Lung (tissue), 12 donors: ENCODE data around the gene OR2A7. TPM values are rescaled to one million over a fixed set of nuclear protein-coding genes. Genes with fewer than 3 reads are reported as not detected.
A peak's percentile ranks its signal among the peaks of the same experiment; 100 is the strongest.
"Not testable (repeated sequence)": the region's sequence is repeated elsewhere in the genome, so short reads cannot be mapped to it uniquely, and the experiment has no call there.

Source experiments
- ATAC-seq: fragments of 200-7000 bp; cut with Tn5 transposase; one replicate; pipeline ENCODE4 v1.9.1; 2020; ENCODE audit warnings: moderate number of reproducible peaks; ENCODE audit not compliant: insufficient read depth, low FRiP score
- DNase-seq, 3 donors: peaks; one replicate each; pipeline ENCODE4 v3.0.0-alpha.2; 2013 to 2017
- H3K27ac ChIP-seq, 2 donors: one replicate each; pipeline ENCODE4 v1.5.1; 2013; ENCODE audit warnings: mild to moderate bottlenecking in 2 of 2, moderate library complexity in 2 of 2, control low read depth in 1 of 2, inconsistent platforms in 1 of 2, low read depth in 1 of 2, low read length in 1 of 2
- H3K27me3 ChIP-seq, 3 donors: one replicate each; pipeline ENCODE4 v1.5.1; 2013; ENCODE audit warnings: low read length in 2 of 3; ENCODE audit not compliant: control insufficient read depth in 3 of 3, insufficient read depth in 3 of 3
- H3K36me3 ChIP-seq, 4 donors: one replicate each; pipeline ENCODE4 v1.5.1; 2013; ENCODE audit warnings: low read length in 4 of 4, mild to moderate bottlenecking in 1 of 4, moderate library complexity in 1 of 4; ENCODE audit not compliant: control insufficient read depth in 4 of 4, insufficient read depth in 4 of 4
- H3K4me1 ChIP-seq, 5 donors: one replicate each; pipeline ENCODE4 v1.5.1; 2013; ENCODE audit warnings: low read length in 5 of 5, mild to moderate bottlenecking in 2 of 5, moderate library complexity in 1 of 5; ENCODE audit not compliant: control insufficient read depth in 5 of 5, insufficient read depth in 5 of 5
- H3K4me3 ChIP-seq: one replicate; pipeline ENCODE4 v1.5.1; 2013; ENCODE audit warnings: mild to moderate bottlenecking, control low read depth, moderate library complexity
- H3K9ac ChIP-seq, 2 donors: one replicate each; pipeline ENCODE4 v1.5.1; 2013; ENCODE audit warnings: low read length in 2 of 2, control low read depth in 1 of 2; ENCODE audit not compliant: insufficient read depth in 1 of 2
- H3K9me3 ChIP-seq, 4 donors: one replicate each; pipeline ENCODE4 v1.5.1; 2013; ENCODE audit warnings: low read length in 3 of 4, mild to moderate bottlenecking in 1 of 4, moderate library complexity in 1 of 4; ENCODE audit not compliant: control insufficient read depth in 4 of 4, insufficient read depth in 3 of 4
- CTCF ChIP-seq: IDR thresholded peaks from 2 replicates; pipeline ENCODE4 v1.5.1; 2012; ENCODE audit warnings: mild to moderate bottlenecking; ENCODE audit errors: control extremely low read depth, extremely low read depth
- WGBS, 2 donors: extraction: QIAGEN DNeasy Blood & Tissue Kit; methylation state at CpG; one replicate each; pipeline ENCODE4 v1.1.7; 2013; 5-methylcytosine and 5-hydroxymethylcytosine counted together
- polyA plus RNA-seq, 2 donors: library from polyadenylated mRNA; stranded (reverse); fragments of 200-250 nt; gene quantifications; one replicate each; pipeline ENCODE4 v1.2.1, GENCODE V29; 2013
- total RNA-seq, 2 donors: library from RNA; depleted of rRNA in 1 of 2; stranded (reverse); fragments of >200 nt in 1 of 2; gene quantifications; one replicate each; pipeline ENCODE4 v1.2.1, GENCODE V29; 2014 to 2021
- donor health status: control.
- donor health status: control.
- donor health status: Bipolar disorder and iron deficiency.
- donor health status: healthy.
- donor health status: DM: yes; HTN: yes; CAD: no.

OR2A7 gene
- total and polyA plus RNA-seq, 4 donors, result 1.3 to 19.5 (median 4.3) TPM

- 93 to 99% methylated on average over 4 of the region's 6 CpGs for WGBS, 2 donors
- not testable (repeated sequence) for H3K9ac ChIP-seq, H3K9me3 ChIP-seq, ATAC-seq, H3K4me3 ChIP-seq, H3K27me3 ChIP-seq, H3K4me1 ChIP-seq, DNase-seq, H3K27ac ChIP-seq, H3K36me3 ChIP-seq
These were observed 10.7 kb upstream of the OR2A7 start for GRCh38 chr7:144275281-144275680.

- not testable (repeated sequence) for ATAC-seq, H3K36me3 ChIP-seq, H3K4me1 ChIP-seq, H3K27ac ChIP-seq, DNase-seq, H3K9me3 ChIP-seq, H3K27me3 ChIP-seq, H3K4me3 ChIP-seq, H3K9ac ChIP-seq
- no CpG with 5 or more reads among the region's 19 CpGs for WGBS, 2 donors
These were observed 4.6 kb upstream of the OR2A7 start, which contains the start of gene CTAGE8 for GRCh38 chr7:144269188-144269587. Gene CTAGE8 (minus strand): TSS chr7:144269288. CDS start chr7:144269250, 38 bp downstream.

- not testable (repeated sequence) for H3K9ac ChIP-seq
These were observed 2.5 kb downstream of the OR2A7 start for GRCh38 chr7:144262128-144262527.

GRCh38 chr7:144259067-144259466, 5.5 kb downstream of the OR2A7 start:
- H3K36me3 ChIP-seq, DNase-seq, H3K4me3 ChIP-seq, H3K4me1 ChIP-seq, H3K27me3 ChIP-seq, H3K9me3 ChIP-seq, H3K9ac ChIP-seq, ATAC-seq, H3K27ac ChIP-seq: not testable (repeated sequence)
- no CpG with 5 or more reads among the region's 14 CpGs for WGBS, 2 donors

More at GRCh38 chr7:144262128-144262527, 2.5 kb downstream of the OR2A7 start:
- H3K4me3 ChIP-seq, H3K36me3 ChIP-seq, H3K9me3 ChIP-seq, DNase-seq, H3K4me1 ChIP-seq, ATAC-seq, H3K27me3 ChIP-seq, H3K27ac ChIP-seq: not testable (repeated sequence)
- WGBS, 2 donors, result no CpG with 5 or more reads among the region's 2 CpGs

GRCh38 chr7:144256112-144256511, 8.5 kb downstream of the OR2A7 start:
- ATAC-seq, result no peak

More at GRCh38 chr7:144256112-144256511, 8.5 kb downstream of the OR2A7 start:
- no peak for TF ChIP-seq CTCF
- Histone ChIP-seq H3K4me1 (no peaks in the 10 kb centered on the region), H3K27ac (no peak overlapping the region), H3K36me3 (no peaks in the 10 kb centered on the region), H3K4me3 (no peak overlapping the region), H3K9me3 (no peaks in the 10 kb centered on the region), H3K9ac (no peak overlapping the region), H3K27me3 (no peaks in the 10 kb centered on the region)
- 62 to 76% methylated on average over 3 of the region's 3 CpGs for WGBS, 2 donors
- peak in 2 of 3 donors; percentile 2 to 6 for DNase-seq
